Activated CD8-positive, alpha-beta memory T cell treated with anti-CD3 and anti-CD28 coated beads for 48 hours (primary cell): ENCODE data around the gene AQP2.
"Not testable (repeated sequence)": the region's sequence is repeated elsewhere in the genome, so short reads cannot be mapped to it uniquely, and the experiment has no call there.

Source experiments
- DNase-seq, 3 experiments: peaks; one replicate each; pipeline ENCODE4 v3.0.0-alpha.2; 2020; ENCODE audit warnings: low read depth in 2 of 3, low spot score in 2 of 3

AQP2 gene

DNA sequence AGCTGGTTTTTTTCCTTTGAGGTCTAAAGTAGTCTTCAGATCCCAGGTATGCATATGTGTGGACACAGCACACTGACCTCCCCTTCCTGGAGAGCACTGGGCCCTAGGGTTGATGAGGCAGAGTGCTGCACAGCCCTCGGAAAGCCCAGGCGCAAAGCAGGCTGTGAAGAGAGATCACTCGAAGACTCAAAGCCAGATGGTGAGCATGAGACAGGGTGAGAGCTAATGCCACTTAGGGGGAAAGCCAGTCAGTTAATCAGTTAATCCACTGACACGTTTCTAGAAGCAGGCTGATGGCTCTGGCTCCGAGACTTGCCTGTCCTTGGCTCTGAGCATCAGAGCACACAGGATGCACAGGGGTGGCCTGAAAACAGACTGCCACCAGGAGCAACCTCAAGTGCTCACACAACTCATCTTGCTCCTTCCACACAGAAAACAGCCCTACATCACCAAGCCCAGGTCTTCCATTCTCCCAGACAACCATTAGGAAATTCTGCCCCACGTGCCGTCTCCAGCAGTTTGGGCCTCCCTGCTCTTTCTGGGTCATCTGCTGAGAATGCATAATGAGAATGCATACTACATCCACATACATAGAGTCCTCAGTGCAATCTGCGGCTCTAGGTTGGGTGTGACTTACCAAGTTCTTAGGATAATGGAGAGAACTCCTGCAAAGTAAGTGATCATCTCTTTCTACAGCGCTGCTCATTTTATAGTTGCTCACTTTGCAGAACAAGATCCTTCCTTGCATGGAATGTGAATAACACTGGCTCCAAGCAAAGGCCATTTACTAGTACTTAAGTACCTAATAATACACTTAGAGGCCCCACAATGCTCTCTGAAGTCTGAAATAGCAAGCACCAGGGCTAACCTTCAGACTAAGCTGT, 34.2 kb downstream of the AQP2 start:
- no peak for DNase-seq

DNA sequence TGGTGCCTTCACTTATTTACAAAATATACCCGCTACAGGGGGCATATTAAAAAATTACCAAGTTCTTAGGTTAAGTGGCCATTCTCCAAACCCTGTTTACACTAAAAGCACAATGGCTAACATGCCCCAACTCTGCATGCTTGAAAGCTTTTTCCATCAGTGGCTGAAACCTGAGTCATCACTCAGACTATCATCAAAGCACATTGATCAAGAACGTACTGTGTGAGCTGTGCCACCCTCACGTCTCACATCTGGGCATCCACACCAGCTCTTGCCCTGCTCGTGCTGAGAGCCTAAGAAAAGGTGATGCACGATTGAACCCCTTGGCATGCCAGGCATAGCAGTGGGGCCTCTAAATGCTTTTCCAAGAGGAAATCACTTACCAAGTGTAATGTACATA, 35.4 kb downstream of the AQP2 start:
- no peak for DNase-seq

DNA sequence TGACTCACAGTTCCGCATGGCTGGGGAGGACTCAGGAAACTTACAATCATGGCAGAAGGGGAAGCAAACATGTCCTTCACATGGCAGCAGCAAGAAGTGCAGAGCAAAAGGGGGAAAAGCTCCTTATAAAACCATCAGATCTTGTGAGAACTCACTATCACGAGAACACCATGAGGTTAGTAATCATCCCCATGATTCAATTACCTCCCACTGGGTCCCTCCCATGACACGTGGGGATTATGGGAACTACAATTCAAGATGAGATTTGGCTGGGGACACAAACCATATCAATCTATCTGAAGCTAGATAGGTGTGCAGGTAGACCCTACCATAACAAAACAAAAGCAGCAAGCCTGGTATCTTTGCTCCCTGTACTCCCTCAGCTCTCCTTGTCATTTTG, 35.9 kb downstream of the AQP2 start:
- not testable (repeated sequence) for DNase-seq

DNA sequence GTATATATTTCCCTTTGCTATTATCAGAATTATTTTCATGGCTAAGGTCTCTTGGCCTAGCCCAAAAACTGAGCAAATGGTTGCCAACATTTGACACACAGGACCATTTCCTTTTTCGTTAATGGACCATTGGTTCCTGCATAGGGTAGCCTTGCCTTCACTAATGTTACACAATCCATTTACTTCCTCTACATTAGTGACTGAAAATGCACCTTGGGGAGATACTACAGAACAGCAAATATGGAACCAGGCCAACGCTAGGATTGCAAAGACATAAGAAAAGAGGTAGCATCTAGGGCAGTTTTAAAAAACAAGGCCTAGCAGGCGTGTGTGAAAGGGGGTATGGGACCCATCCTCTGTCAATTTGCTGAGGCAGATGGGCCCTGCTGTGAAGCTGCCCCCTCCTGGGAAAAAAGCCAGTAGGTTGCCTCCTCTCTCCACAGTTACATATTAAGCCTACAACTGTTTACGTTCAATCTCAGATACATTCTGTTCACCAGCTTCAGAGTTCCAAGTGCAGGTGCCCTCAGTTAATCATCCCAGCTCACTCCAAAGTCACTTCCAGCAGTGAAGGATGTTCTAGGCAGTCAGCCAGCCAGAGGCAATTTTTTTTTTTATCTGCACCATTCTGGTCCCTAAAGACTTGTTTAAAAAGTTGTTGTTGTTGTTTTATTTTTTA, 37.2 kb downstream of the AQP2 start:
- DNase-seq, result no peak

DNA sequence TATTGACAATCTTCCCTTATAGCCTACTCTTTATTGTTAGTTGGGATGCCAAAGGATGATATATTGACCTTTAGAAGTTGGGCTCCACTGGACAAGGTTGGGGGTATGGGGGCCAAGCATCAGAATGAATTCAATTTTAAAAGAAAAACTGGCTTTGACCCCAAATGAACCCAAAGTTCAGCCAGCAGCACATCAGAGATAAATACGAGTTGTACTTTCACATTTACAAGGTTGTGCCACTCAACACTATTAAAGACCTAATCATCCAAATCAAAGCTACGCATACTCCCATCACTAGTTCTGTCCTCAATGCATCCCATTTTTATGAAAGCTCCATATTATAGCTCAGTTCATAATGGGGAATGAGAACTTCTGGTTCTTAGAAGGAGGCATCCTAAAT, 38.9 kb downstream of the AQP2 start:
- DNase-seq, result not testable (repeated sequence)

DNA sequence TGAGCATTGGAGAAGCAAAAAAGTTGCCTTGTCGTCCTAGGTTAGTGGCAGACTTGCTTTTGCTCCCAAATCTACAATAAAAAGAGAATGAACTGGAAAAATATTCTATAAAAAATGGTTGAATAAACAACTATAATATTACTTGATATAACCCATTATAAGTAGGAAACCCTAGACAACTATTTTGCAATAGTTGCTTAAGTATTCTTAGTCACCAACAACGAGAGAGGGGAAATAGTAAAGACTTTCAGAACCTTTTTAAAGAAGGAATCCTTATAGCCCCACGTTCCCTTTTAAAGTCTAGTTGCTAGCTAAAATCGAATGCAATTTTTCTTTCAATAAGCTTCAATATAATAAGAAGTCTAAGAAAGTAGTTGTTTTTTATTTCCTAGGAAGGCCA, 39.7 kb downstream of the AQP2 start:
- no peak for DNase-seq

DNA sequence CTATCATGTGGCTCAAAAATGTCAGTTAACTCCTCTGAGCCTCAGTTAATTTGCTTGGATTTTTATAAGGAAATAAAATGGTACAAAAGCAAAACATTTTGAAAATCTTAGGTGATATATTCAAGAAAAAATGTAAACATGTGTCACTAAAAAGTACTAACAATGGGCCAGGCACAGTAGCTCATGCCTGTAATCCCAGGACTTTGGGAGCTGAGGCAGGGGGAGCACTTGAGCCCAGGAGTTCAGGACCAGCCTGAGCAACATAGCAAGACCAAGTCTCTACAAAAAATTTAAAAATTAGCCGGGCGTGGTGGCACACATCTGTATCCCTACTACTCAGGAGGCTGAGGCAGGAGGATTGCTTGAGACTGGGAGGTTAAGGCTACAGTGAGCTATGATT, 47.9 kb downstream of the AQP2 start:
- no peak for DNase-seq

DNA sequence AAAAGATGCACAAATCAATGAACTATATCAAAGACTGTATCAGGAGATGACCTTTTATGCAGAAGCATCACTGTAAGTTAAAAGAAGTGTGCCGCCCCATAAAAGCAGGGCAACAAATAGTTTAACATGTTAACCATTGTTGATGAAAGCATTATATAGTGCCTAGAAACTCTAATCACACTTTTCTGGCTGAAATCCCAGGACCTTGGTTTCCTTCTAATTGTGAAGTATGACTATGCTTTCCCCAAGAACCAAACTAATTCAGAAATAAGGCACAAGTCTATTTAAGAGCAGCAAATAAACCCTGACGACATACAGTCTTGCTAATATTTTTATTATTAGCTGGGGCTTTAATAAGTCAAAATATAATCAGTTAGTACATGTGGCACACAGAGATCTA, 53.1 kb downstream of the AQP2 start:
- DNase-seq, result no peak

DNA sequence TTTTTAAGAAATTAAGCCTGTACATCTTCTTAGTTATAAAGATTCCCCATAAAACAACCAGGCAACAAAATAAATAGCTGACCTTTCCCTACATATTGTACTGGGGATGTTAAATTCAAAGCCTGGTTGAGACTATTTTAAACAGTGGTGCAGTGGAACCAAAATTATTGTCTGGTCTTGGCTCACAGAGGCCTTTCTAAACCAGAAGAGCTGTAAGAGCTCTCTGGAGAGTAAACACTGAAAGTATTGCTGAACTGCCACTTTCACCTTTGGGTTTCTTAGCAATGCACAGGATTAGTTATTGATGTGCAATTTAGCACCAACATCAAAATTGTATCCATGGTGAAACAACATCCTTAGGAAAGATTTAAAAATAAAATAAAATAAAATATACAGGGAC, 54.2 kb downstream of the AQP2 start:
- DNase-seq, result no peak

DNA sequence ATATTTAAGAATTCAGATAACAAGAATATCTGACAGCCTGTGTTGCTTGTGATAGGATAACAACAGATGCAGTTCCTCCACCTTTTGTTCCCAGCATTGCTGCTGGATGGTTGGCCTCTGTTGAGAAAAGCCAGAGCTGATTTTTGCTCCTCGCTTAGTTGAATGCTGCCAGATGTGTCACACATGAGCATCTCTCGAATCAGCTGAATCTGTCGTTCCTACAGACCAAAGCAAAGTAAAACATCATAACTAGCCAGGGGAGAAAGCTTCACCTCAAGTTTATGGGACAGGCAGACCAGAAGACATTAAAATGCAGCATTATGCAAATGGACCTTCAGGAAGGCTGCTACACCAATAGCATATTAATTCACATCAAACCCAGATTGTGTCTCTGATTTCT, 54.6 kb downstream of the AQP2 start:
- no peak for DNase-seq

DNA sequence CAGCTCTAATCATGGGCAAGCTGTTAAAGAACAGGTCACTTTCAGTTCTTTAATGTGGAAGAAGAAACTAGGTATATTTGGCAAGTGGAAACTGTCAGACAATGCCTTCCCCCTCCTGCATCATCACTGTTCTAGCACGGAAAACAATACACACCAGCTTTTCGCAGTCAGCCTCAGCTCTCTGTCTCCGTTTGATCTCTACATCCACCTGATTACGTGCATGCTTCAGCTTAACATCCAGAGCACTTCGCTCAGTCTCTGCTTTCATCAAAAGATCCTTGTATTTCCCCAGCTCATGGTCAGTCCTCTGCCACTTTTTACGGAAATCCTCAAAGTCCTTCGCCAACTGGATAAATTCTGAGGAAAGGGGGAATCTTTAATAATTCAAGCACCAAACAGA, 55.7 kb downstream of the AQP2 start:
- no peak for DNase-seq

DNA sequence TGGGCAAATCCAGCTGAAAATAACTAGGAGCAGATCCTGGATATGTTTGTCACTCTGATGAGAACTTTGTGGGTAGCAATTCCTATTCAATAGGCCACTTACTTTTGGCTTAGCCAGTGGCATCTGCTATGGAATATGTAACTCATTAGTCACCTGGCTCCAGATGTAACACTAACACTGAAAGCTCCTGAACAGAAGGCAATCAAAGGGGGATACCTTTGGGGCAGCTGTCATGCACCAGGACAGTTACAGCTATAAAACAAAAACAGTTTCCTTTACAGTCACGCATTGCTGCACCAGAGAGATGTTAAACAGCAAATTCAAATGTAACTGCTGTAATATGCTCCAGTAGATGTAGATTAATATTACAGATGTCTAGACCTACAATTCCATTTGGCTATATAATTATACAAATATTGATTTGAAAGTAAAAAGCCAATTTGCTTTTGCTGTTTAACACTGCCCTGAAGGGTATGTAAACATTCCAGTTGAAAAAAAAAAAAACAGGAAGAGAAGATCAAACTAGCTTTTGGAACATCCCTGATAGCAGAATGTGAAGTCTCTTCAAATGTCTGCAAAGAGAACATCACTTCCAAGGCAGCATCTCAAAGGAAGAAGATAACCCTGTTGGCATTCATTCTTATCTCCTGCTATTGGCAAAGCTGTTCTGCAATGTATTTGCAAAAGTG, 56.4 kb downstream of the AQP2 start:
- DNase-seq, result no peak
